Hindlimb muscle (tissue), 1 donor: ENCODE results near the gene CYP8B1. TPM values are rescaled to one million over a fixed set of nuclear protein-coding genes. Genes with fewer than 3 reads are reported as not detected.

Source experiments
- DNase-seq: peaks from one replicate; pipeline ENCODE4 v3.0.0-alpha.2; 2013
- polyA plus RNA-seq: library from polyadenylated mRNA; unstranded; fragments of 120-200 nt; gene quantifications from one replicate; pipeline ENCODE4 v1.2.1, GENCODE V29; 2013; ENCODE audit not compliant: insufficient read length

Gene CYP8B1
- polyA plus RNA-seq, 1 donor = 0.05 TPM

DNA sequence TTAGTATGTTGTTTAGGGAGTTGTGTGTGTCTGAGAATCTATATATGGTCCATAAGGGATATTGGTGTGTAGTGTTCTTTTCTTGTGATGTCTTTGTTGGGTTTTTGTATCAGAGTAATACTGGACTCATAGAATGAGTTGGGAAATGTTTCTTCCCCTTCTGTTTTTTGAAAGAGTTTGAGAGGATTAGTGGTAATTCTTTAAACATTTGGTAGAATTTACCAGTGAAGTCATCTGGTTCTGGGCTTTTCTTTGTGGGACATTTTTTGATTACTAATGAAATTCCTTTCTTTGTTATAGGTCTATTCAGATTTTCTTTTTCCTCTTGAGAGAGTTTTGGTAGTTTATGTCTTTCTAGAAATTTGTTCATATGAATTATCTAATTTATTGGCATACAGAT, 49.5 kb downstream of the CYP8B1 start:
- no peak for DNase-seq

GRCh38 chr3:42823351-42823750, 52.3 kb downstream of the CYP8B1 start:
- no peak for DNase-seq

GRCh38 chr3:42822828-42823227, 52.9 kb downstream of the CYP8B1 start:
- no peak for DNase-seq

Other genes with a start within 250 kb of the CYP8B1 start
- 37.8 TPM for gene ZBTB47, start 222.2 kb downstream of the CYP8B1 start, polyA plus RNA-seq
- gene KLHL40, start 190.3 kb downstream of the CYP8B1 start, polyA plus RNA-seq = 206 TPM
- gene HHATL, start 173.1 kb downstream of the CYP8B1 start, polyA plus RNA-seq = 70.3 TPM
- not detected for gene CCDC13, start 102.6 kb downstream of the CYP8B1 start, polyA plus RNA-seq
- 63.7 TPM for gene HIGD1A, start 71.4 kb downstream of the CYP8B1 start, polyA plus RNA-seq
- gene ACKR2, start 66.4 kb downstream of the CYP8B1 start, polyA plus RNA-seq = 0.49 TPM
- gene ZNF662, start 30.3 kb upstream of the CYP8B1 start, polyA plus RNA-seq = 15.8 TPM
- gene GASK1A, start 103.4 kb upstream of the CYP8B1 start, polyA plus RNA-seq = 6.1 TPM
- 22.9 TPM for gene POMGNT2, start 230.2 kb upstream of the CYP8B1 start, polyA plus RNA-seq